ENCODE data around the gene FGF13.
A peak's percentile ranks its signal among the peaks of the same experiment; 100 is the strongest.

FGF13 gene

DNA sequence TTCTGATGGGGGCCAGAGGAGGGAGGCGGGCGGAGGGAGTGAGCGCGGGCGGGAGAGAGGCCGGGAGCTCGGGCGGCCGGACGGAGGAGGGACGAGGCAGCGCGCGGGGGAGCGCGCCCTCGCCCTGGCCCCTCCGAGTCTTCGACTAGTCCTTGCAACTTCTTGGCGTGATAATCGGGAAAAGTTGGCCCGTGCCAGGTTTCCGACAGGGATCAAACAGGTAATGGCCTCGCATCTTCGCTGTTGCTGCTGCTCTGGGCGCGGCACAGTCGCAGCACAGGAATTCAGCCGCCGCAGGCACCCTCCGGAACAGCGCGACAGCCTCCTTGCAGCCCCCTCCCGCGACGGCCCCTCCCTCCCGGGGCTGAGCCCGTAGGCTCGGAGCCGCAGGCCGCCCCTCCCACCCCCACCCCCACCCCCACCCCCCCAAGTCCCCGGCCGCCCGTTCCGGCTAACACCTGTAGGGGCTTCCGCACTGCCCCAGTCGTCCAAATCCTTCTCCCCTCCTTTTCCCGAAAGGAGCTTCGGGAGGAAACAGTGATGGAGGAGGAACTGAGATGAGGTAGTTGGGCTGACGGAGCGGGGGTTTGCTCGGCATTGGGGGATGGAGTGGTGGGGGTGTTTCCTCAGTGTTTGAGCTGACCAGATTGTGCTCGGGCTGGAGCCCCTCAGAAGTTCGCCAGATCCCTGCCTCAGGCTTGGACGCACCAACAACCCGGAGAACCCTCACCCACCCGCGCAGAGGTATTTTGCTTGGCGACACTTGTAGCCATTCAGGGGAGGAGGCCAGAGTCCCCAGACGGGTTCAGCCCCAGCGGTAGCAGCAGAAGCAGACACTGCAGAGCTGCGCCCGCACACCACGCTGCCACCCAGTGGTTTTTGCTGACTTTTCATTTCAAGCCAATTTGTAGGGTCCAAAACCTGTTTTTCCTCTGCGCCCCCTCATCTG lies at the start of gene FGF13:
FGF13 (minus strand) TSS at position 319 of the 949 bp plus-strand sequence. CDS start 714 bp downstream, outside the sequence.
- peak; percentile 75 for DNase-seq (ENCODE audit: low spot score)

DNA sequence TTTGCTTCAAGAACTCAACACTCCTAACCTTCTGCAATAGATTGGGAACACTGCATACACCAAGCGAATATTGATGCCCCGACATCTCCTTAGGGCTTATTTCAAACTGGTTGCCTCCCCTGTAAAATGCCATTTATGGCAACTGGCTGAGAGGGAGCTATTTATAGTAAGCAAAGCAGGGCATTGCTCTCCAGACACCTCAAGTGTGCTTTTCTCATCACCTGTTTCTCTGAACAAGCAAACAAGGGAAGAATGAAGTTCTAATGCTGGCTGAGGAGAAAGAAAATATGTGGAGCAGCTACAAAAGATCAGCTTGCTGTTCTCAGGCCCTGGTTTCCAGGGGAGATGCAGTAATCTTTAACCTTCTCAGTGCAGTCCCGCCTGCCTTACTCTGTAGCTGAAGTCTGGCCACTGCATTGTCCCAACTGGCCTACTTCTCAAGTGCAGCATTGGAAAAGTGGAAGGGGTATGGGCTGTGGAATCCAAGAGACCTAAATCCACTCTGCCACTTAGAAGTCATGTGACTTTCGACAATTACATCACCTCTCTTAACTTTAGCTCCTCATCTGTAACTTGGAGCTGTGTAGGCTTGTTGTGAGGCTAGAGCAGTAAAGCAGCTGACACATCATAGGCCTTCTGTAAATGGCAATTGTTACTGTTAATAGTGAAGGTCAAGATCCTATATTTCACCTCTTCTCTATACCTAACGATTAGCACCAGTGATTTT lies 47.9 kb upstream of the FGF13 start:
- no peak for DNase-seq (ENCODE audit: low spot score)

DNA sequence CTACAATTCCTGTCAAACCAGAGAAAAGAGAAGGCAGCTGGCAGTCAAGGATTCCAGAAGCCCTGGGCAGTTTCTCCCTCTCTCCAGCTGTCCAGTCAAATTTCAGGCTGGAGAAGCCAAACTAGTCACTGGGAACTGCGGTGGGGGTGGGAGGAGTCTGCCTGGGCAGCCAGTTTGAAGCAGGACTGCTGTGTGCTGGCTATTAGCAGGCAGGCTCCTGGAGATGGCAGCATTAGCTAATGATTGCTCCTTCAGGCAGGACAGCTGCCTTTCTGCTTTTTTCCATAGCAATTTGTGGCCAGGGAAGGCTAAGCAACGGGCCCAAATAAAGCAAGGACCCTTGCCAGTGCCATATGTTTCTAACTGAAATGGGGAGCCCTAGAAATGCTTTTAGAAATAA lies 44.7 kb upstream of the FGF13 start:
- peak; percentile 71 for DNase-seq (ENCODE audit: low spot score)

DNA sequence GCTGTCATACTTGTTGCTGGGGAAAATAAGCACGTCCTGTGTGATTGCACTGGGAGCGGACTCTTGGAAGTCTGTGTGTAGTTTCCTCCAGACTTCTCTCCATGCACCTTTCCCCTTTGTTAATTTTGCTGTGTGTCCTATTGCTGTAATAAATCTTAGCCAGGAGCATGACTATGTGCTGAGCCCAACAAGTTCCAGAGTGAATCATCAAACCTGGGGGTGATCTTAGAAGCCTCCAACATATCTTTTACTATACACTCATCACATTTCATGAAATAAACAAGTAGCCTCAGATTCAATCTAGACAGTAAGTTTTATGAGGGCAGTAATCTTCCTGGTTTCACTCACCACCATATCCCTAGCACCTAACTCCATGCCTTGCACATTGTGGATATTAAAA lies 43.3 kb upstream of the FGF13 start:
- no peak for DNase-seq (ENCODE audit: low spot score)

DNA sequence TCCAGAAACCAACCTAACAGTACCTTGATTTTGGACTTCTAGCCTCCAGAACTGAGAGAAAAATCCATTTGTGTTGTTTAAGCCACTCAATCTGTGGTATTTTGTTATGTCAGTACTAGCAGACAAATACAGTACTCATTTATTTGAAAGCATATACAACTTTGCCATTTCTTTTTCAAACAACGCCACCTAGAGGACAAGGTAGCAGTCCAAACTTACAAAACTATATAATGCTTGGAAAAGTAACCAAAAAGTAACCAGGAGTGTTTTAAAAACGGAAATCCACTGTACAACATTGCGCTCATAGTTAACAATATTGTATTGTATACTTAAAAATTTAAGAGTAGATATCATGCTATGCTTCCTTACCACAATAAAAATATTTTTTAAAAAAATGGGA lies 37.0 kb upstream of the FGF13 start:
- DNase-seq (ENCODE audit: low spot score), result no peak

DNA sequence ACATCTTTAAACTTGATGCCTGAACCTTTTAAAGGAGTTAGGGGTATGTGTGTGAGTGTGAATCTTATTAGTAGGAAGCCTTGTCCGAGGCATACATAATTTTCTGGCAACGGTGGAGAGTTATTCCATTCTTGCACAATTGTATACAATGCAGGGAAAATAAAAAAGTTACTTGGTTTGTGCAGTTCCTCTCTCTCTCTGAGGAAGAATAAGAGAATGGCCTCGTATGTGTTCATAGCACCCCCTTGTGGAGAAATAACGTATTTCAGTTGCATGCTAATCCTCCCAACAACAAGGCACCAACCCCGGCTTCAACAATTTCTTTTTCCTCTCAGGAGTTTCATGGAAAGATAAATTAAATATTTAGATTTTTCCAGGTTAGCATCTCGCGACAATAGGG lies 33.7 kb upstream of the FGF13 start:
- no peak for DNase-seq (ENCODE audit: low spot score)

DNA sequence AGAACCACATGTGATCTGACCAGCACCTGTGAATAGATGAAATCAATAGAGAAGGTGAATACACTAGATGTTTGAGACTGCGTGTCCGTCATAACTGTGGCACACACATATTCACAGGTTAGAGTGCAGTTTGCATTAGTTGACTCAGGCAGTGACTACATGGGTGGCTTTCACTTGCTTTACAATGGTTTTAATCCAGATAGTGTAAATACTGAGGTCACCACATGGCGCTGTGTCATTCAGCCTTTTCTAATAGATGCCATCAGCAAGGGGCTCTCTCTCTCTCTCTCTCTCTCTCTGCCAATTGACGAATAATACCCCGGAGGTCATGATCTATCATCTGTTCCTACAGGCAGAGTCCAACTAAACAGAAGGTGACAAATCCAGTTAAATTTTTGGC lies 30.7 kb upstream of the FGF13 start:
- no peak for DNase-seq (ENCODE audit: low spot score)

DNA sequence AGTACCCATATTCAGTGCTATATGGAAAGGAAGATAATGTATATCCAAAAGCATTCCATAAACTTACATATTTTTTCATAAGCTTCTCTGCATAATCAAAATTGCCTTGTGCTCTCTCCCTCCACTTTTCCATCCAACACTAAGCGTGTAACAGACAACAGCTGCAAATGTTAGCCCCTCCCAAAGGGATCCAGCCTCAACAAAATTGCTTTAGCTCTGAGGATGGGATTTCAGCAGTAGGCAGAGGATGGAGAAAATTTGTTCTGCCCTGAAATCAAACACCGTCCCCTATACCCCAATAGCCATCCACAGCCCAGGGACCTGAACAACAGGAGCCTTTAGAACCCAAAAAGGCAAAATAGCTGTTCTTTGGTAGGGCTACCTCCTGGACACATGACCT lies 28.8 kb upstream of the FGF13 start:
- no peak for DNase-seq (ENCODE audit: low spot score)

DNA sequence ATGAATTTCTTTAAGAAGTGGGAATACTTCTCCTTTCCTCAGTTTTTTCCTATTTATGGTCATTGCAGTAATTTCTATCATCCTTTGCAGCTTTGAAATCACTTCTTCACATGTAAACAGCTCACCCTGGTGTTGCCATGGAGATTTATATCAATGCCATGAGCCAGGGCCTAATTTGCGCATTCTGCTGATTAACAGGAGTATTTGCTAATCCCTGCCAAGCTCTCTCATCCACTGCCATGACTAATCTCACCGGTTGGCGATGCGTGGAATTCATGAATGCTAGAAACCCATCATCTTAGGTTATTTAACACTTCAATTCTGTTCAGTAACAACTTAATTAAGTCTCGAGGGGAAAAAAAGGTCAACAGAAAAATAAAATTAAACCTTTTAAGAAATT lies 11.8 kb upstream of the FGF13 start:
- DNase-seq (ENCODE audit: low spot score), result no peak

DNA sequence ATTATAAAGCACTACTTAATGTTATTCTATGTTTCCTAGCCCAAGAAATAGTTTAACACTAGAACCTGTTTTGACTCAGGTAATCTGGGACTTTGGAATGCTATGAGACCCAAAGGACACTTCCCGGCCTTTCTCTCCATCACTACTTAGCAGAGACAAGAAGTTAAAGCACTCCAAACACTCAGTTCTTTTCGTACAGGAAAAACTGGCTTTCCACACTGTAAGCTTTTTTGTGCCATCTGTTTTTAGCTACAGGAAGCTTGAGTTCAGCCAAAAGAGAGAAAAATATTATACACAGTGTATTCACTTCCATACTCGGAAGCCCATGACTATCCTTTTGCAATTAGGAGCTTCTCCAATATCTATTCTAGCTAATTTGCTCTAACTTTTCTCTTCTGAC lies 7.9 kb upstream of the FGF13 start:
- DNase-seq (ENCODE audit: low spot score), result no peak

DNA sequence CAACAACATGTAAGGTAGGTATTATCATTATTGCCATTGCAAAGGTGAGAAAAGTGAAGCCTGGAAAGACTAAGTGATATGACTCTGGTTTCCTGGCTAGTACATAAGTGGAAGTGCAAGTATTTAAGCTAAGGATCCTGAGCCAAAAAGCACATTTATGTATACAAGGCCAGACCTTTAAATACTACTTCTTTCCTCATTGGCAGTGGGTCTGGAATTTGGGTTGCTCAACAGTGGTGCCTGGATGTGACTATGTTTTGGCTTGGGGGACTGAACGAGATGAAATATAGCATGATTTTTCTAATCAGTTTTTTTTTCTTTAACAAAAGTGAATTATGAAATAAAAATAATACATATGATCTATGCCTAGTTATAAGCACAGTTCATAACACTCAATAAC lies 7.4 kb upstream of the FGF13 start:
- DNase-seq (ENCODE audit: low spot score), result no peak

DNA sequence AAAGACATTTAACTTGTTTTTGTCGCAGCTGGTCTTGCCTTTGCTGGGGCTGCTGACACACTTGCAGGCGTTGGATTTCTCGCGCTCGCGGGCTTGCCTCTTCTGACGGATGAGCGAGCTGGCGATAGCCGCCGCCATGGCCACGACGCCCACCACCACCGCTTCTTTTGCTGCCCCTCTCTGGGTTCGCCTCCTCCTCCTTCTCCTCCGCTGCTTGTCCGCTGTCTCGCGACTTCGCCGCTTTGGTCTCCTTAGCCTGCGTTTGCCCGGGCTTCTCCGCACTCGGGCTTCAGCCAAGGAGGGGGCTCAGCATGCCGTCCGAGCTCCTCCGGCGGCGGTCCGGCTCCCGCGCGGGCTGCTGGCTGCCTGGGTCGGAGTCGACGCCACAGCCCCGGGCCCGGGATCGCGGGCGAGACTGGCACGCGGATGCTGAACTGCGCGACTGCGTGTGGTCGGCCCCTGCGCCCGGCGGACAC lies 613 bp downstream of the FGF13 start:
- DNase-seq (ENCODE audit: low spot score), result peak; percentile 63

DNA sequence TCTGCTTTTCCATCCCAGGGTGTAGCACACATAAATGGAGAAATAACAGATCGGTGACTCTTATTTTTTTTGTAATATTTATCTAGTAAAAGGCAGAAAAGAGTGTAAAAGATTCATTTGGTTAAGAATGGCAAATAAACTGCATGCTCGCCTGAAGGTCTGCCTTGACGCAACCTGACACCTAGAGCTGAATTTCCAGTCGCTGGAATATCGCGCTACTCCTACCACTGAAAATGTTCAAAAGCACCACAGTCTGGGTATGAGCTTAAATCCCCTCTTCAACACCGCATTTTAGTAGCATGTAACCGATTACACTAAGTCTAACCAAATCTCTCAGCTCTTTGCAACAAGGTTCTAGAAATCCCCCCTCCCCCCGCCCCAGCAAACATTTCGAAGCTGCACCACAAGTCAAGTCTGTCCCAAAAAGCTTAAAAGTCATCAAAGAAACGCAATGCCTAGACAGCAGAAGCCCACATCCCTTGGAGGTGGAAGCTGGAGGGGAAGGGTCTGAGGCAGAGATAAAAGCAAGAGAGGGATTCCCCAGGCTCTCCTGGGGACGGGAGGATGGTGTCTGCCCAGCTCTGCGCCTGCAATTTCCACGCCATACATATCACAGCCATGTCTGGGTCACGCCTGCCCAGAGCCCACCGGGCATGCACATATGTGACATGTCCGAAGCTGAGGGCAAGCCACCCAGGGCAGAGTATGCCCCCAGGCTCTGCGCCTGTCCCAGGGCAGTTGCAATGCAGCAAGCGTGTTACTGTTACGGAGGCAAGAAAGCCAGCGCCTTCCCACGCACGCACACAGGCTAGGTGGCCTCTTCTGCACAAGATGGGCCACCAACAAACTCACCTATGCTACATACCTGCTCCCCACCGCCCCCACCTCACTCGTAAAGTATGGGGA lies 1.4 kb downstream of the FGF13 start:
- peak; percentile 55 for DNase-seq (ENCODE audit: low spot score)

DNA sequence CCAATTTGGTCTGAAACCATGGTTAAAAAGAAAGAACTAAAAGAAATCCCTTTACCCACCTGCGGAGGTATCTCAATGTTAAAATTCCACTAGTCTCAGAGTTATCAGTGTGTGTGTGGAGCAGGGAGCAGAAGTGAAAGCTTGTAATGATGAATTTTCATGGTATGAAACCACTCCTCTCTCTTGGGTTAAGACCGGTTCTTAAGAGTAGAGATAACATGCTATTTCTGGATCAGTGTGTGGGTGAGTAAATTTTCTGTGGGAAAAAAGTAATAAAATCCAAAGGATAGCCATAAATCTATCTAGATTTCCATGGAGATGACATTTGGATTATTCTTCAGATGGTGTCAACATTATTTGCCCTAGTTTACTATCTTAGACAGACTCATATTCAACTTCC lies 3.2 kb downstream of the FGF13 start:
- DNase-seq (ENCODE audit: low spot score), result no peak

DNA sequence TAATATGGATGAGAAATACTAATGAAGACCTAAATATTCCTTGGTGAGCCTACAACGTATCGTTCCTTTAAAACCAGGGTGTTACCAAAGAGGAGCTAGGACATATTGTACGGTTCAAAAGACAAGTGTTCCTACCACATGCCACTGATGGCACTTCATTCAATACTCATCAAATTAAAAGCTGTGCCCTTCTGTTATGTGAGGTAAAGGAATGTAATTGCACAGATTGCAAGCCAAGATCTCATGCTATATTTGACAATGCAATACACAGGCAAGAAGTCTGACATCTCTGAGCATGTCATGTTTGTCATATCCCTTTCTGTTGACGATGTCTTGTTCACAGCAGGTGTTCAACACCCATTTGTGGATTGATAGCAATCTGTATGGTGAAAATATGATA lies 6.9 kb downstream of the FGF13 start:
- DNase-seq (ENCODE audit: low spot score), result no peak

DNA sequence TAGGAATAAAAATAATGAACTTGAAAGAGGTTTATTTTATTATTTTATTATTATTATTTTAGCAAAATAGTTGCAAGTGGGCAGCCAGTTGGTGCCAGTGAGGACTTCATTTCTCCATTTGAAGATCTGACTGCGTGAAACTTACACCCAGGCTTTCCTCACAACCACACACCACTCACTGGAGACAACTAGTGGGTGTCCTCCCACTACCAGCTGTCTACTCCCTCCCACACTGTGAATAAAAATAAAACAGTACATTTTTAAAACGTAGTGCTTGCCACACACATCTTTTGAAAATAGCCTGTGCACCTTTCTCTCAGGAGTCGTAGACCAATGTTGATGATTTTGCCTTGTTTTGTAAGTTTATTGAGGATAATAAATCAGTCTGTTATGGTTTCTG lies 7.4 kb downstream of the FGF13 start:
- no peak for DNase-seq (ENCODE audit: low spot score)

DNA sequence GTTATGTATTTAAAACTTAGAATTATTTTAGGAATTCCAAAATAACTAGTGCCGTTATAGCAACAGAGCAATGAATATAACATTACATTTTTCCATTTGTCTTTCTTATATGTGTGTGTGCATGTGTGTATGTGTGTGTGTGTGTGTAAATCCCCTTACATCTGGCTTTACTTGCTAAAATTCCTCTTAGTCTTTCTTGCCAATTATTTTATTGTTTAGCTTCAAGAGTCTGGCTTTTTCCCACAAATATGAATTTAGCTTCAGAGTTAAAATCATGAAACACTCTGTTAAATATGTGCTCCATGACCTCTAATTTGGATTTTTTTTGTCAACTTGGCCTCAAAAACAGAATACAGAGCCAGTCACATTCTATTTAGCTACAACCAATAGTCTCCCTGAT lies 18.9 kb downstream of the FGF13 start:
- no peak for DNase-seq (ENCODE audit: low spot score)

DNA sequence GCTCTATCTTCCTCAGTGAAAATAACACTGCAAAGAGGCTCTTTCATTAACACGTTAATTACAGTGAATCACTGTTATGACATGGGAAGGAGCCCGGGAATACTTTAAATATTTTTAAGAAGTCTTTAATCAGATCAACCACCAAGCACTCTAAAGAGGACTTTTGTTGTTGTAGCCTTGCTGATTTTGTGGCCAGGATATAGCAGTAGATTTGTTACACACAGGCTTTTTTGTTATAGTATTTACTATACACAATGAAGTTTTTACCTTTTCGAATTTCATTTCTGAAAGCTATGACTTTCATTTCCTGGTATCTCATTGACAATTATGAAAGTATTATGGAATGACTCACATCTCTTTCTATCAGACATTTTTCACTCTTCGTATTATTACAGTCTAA lies 20.3 kb downstream of the FGF13 start:
- no peak for DNase-seq (ENCODE audit: low spot score)

DNA sequence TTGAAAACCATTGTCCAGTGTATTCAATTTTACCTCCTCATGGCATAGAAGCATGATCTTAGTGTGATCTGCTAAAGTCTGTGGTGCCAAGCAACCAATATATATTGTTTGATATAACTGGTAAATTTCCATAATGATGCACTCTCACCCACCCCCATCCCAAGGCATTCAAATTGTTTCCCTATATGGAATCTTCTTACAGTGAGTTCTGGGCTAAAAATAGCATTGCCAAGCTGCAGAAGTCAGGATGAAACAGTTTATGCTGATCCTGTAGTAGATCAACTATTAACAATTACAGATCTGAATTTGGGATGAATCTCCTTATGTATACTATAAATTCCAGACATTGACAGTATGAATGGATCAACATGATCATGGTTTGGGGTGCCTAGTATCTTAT lies 20.9 kb downstream of the FGF13 start:
- DNase-seq (ENCODE audit: low spot score), result no peak

DNA sequence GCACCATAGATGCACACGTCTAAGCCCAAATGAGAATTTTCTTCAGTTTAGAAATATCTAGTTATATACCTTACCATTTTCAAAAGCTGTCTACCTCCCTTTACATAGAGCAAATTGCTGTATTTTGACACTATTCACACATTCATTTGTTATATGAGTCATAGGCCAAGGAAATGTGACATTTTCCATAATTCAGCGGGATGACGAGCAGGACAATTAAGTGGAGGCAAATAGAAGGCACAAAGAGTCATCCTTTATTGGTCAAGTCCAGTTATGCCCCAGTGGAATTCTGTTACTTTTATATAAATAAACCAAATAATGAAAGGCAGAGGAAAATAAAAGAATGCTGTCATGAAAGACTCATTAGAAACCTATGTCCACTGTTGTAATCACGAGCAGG lies 27.9 kb downstream of the FGF13 start:
- no peak for DNase-seq (ENCODE audit: low spot score)

DNA sequence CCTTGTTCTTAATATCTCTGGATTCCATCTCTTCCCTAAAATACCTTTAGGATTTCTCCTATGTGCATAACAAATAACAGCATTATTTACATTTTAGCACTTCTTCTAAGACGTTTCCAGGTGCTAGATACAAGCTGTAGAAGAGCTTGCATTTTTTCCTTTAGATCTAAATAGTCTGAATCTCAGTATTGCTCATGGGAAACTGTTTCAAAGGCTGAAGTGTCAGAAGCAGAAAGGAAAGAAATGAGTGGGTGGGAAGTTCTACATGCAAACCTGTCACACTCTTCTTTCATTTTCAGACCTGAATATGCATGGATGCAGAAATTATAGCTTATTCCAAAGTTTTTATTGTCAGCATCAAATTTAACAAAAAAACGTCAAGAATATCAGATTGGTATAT lies 41.8 kb downstream of the FGF13 start:
- DNase-seq (ENCODE audit: low spot score), result no peak

DNA sequence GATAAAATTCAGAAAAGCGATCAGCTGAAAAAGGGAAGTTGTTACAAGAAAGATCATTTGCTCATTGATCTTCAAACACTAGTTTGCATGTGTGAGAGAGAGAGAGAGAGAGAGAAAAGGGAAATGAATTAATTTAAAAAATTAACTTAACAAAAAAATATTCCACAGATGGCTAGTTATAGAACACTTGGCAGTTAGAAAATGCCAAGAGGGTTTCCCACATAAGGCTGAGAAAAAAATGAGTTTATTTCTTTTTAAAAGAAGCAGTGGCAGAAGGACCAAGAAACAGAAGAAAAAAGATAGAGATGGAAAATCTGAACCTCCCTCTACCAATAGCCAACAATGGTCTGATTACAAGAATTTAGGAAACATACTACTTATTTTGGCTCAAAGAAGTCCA lies 47.1 kb downstream of the FGF13 start:
- DNase-seq (ENCODE audit: low spot score), result no peak

All from ecto neural progenitor cell (in vitro differentiated cells).